Spleen (tissue), 11 donors: ENCODE data around the gene CSMD2. TPM values are rescaled to one million over a fixed set of nuclear protein-coding genes. Genes with fewer than 3 reads are reported as not detected.

Experiments used
- DNase-seq: peaks from one replicate; pipeline ENCODE4 v3.0.0-alpha.2; 2020
- H3K27ac ChIP-seq, 8 donors: fragments of 200-600 bp; sonication (generic) in 7 of 8; 1 replicate in 4 of 8; 2 replicates in 4 of 8; pipeline versions ENCODE4 v1.5.0 to v1.8.0; 2016 to 2021; ENCODE audit warnings: inconsistent platforms in 4 of 8, mild to moderate bottlenecking in 4 of 8, moderate library complexity in 1 of 8
- H3K27me3 ChIP-seq, 7 donors: fragments of 200-600 bp; sonication (generic) in 6 of 7; replicated peaks in 1 of 7; 1 replicate in 4 of 7; 2 replicates in 3 of 7; pipeline versions ENCODE4 v1.5.0 to v1.8.0; 2016 to 2021; ENCODE audit warnings: inconsistent platforms in 3 of 7, mild to moderate bottlenecking in 1 of 7
- H3K36me3 ChIP-seq, 6 donors: fragments of 200-600 bp; sonication (generic) in 5 of 6; 1 replicate in 4 of 6; 2 replicates in 2 of 6; pipeline versions ENCODE4 v1.5.0 to v1.8.0; 2016 to 2021; ENCODE audit warnings: inconsistent platforms in 2 of 6
- H3K4me1 ChIP-seq, 6 donors: fragments of 200-600 bp; sonication (generic) in 5 of 6; 1 replicate in 3 of 6; 2 replicates in 3 of 6; pipeline versions ENCODE4 v1.5.0 to v1.8.0; 2016 to 2021; ENCODE audit warnings: inconsistent platforms in 3 of 6
- H3K4me3 ChIP-seq, 8 donors: fragments of 200-600 bp; sonication (generic) in 7 of 8; 1 replicate in 4 of 8; 2 replicates in 4 of 8; pipeline versions ENCODE4 v1.5.0 to v1.8.0; 2016 to 2021; ENCODE audit warnings: inconsistent platforms in 4 of 8, mild to moderate bottlenecking in 4 of 8, moderate library complexity in 2 of 8
- H3K9me3 ChIP-seq, 8 donors: fragments of 200-600 bp; sonication (generic) in 7 of 8; 1 replicate in 4 of 8; 2 replicates in 4 of 8; pipeline versions ENCODE4 v1.5.0 to v1.8.0; 2016 to 2021; ENCODE audit warnings: inconsistent platforms in 4 of 8
- POLR2A ChIP-seq, 3 donors: fragments of 450-650 bp; IDR thresholded peaks; one replicate each; pipeline ENCODE4 v1.5.1; 2017; ENCODE audit warnings: antibody characterized with exemption in 3 of 3, mild to moderate bottlenecking in 1 of 3
- POLR2AphosphoS5 ChIP-seq, 3 donors: sonication (generic); formaldehyde crosslinking; IDR thresholded peaks; one replicate each; pipeline ENCODE4 v1.5.1; 2017; ENCODE audit warnings: antibody characterized with exemption in 3 of 3
- WGBS, 5 donors: extraction: QIAGEN DNeasy Blood & Tissue Kit in 3 of 5; methylation state at CpG; one replicate each; pipeline versions ENCODE4 v1.1.5 to v1.1.7; 2013 to 2018; 5-methylcytosine and 5-hydroxymethylcytosine counted together
- intact Hi-C: fragments of 100-400 bp; cut with DNase I; formaldehyde crosslinking; loops from one replicate; pipeline ENCODE4 v1.15.0; 2023; ENCODE audit warnings: low total_unique reads
- polyA plus RNA-seq, 3 donors: library from polyadenylated mRNA; stranded (reverse); fragments of 200-250 nt; gene quantifications; one replicate each; pipeline ENCODE4 v1.2.1, GENCODE V29; 2013
- total RNA-seq, 7 donors: library from RNA; depleted of rRNA in 3 of 7; stranded (reverse); fragments of >200 nt in 3 of 7; fragmentation: NEBNext Ultra II Directional in 4 of 7; extraction: Animal tissue kit (Norgen Biotek cat#: 25700) in 4 of 7; gene quantifications; one replicate each; pipeline versions ENCODE4 v1.1.0 to v1.2.1, GENCODE V29; 2016 to 2021
- TF ChIP-seq, protein P1 (sequence below), 11 experiments: fragments of 200-600 bp in 7 of 11; fragments of 450-650 bp in 4 of 11; sonication (generic) in 4 of 11; IDR thresholded peaks in 8 of 11; conservative IDR thresholded peaks in 3 of 11; 1 replicate in 7 of 11; 2 replicates in 4 of 11; pipeline versions ENCODE4 v1.4.0 to v1.8.0; 2016 to 2021; ENCODE audit warnings: antibody characterized with exemption in 11 of 11, inconsistent platforms in 4 of 11, mild to moderate bottlenecking in 1 of 11
- donor health status: healthy with polysubstance abuse.
- donor health status: DM: no; HTN: no; CAD: no; lungs with moderate emphysema.
- donor health status: DM: no; HTN: no; CAD: no.
- donor health status: Bipolar disorder and iron deficiency.
- donor health status: healthy.
- donor health status: DM: no; HTN: no; CAD: no.
- donor health status: DM: yes; HTN: yes; CAD: no.

The CSMD2 gene
- total and polyA plus RNA-seq, 10 donors: 0.12 to 2.7 (median 0.96) TPM

DNA sequence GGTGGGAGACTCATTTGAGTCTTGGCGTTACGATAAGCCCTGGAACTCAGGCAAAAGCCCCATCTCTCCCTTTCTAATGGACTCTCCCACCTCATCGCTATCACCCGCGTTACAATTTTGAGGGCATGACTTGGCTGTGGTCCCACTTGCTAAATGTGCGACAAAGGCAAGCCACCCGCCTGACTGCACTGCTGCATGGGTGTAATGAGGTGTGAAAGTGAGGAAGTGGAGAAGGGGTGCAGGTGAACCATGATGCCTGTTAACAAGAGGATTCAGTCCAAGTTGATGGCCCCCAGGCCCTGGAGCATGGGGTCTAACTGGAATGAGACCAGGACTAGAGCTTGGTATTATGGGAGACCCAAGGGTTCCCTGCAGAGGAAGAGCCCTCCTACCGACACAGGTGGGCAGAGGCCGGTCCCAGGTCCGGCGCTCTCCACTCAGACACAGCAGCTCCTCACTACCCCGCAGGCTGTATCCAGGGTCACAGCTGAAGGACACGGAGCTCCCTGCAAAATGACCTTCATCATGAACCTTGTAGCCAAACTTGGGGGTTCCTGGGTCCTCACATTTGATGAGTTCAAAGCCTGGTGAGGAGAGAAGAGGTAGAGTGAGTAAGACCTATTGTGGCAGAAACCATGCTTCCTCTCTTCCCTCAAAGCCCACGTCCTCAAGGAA is 466.5 kb downstream of the CSMD2 start:
- no peak for DNase-seq
- no peaks in the 10 kb centered on the region for H3K9me3 ChIP-seq
- no peak overlapping the region for H3K27ac ChIP-seq
- H3K27me3 ChIP-seq: peaks cover 0 to 34% (median 0%) of the 10 kb centered on the region in 7 donors
- WGBS, 5 donors: 85 to 89% (median 87%) methylated on average over 10 to 14 of the region's 14 CpGs
- intact Hi-C loops: no loop called here
- H3K36me3 ChIP-seq: no peaks in the 10 kb centered on the region
- H3K4me3 ChIP-seq: no peak overlapping the region
- no peaks in the 10 kb centered on the region for H3K4me1 ChIP-seq
- TF ChIP-seq POLR2AphosphoS5 (IDR thresholded peaks at IDR 0.05) (no peak), POLR2A (IDR thresholded peaks at IDR 0.05) (no peak)
- TF ChIP-seq, protein P1, sequence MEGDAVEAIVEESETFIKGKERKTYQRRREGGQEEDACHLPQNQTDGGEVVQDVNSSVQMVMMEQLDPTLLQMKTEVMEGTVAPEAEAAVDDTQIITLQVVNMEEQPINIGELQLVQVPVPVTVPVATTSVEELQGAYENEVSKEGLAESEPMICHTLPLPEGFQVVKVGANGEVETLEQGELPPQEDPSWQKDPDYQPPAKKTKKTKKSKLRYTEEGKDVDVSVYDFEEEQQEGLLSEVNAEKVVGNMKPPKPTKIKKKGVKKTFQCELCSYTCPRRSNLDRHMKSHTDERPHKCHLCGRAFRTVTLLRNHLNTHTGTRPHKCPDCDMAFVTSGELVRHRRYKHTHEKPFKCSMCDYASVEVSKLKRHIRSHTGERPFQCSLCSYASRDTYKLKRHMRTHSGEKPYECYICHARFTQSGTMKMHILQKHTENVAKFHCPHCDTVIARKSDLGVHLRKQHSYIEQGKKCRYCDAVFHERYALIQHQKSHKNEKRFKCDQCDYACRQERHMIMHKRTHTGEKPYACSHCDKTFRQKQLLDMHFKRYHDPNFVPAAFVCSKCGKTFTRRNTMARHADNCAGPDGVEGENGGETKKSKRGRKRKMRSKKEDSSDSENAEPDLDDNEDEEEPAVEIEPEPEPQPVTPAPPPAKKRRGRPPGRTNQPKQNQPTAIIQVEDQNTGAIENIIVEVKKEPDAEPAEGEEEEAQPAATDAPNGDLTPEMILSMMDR (IDR thresholded peaks at IDR 0.05 in 8 of 11, conservative IDR thresholded peaks at IDR 0.05 in 3 of 11): no peak

DNA sequence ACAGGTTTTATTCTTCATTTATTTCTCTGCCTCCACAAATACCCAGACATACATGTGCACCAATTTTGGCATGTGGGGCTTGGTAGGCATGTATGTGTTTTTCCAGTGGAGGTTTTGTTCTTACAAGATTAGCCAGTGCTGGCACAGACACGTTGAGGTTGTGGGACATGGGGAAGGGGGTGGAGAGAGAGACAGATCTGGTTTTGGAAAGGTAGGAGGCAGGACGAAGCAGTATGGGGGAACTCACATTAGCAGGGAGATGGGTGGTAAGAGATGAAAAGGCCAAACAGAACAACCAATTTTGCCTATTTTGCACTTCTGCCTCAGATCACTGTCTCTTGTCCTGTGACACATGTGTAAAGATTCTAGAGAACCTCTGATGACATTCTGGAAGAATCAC is 467.2 kb downstream of the CSMD2 start:
- Histone ChIP-seq H3K4me1 (no peaks in the 10 kb centered on the region), H3K36me3 (no peaks in the 10 kb centered on the region), H3K4me3 (no peak overlapping the region), H3K27me3 (peaks cover 0 to 35% (median 0%) of the 10 kb centered on the region in 7 donors), H3K9me3 (no peaks in the 10 kb centered on the region), H3K27ac (no peak overlapping the region)
- 67 to 82% (median 74%) methylated on average over 2 of the region's 2 CpGs for WGBS, 5 donors
- TF ChIP-seq POLR2AphosphoS5 (IDR thresholded peaks at IDR 0.05): no peak
- no peak for TF ChIP-seq POLR2A (IDR thresholded peaks at IDR 0.05)
- TF ChIP-seq, protein P1 (IDR thresholded peaks at IDR 0.05 in 8 of 11, conservative IDR thresholded peaks at IDR 0.05 in 3 of 11): no peak
- intact Hi-C loops: no loop called here
- DNase-seq: no peak

GRCh38 chr1:33696962-33697361 is 468.1 kb downstream of the CSMD2 start:
- H3K27me3 ChIP-seq: peaks cover 0 to 35% (median 0%) of the 10 kb centered on the region in 7 donors
- H3K4me3 ChIP-seq: no peak overlapping the region
- H3K36me3 ChIP-seq: no peaks in the 10 kb centered on the region
- no peak for TF ChIP-seq POLR2AphosphoS5 (IDR thresholded peaks at IDR 0.05)
- no peak for TF ChIP-seq POLR2A (IDR thresholded peaks at IDR 0.05)
- TF ChIP-seq, protein P1 (IDR thresholded peaks at IDR 0.05 in 8 of 11, conservative IDR thresholded peaks at IDR 0.05 in 3 of 11): no peak
- no peaks in the 10 kb centered on the region for H3K9me3 ChIP-seq
- H3K27ac ChIP-seq: no peak overlapping the region
- H3K4me1 ChIP-seq: no peaks in the 10 kb centered on the region
- WGBS, 5 donors: 80 to 88% (median 82%) methylated on average over 2 of the region's 2 CpGs
- no peak for DNase-seq
- intact Hi-C loops: no loop called here

DNA sequence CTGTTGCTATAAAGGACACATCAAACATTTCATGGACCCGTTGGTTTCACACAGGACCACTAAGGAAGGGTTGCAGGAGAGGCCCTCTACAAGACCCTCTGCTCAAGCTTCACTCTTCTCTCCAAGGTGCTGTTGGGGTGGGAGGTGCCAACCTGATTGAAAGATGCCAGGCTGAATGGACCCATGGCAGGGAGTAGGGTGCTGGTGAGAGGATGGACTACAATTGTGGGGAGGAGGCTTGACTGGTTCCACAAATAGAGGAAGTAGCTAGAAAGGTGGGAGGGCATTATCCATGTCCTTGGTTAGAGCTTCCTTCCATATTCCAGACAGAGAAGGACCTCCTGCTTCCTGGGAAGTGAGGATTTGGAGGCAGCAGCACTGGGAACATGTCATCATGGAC is 468.7 kb downstream of the CSMD2 start:
- Histone ChIP-seq H3K9me3 (no peaks in the 10 kb centered on the region), H3K4me1 (no peaks in the 10 kb centered on the region), H3K4me3 (no peak overlapping the region), H3K27ac (no peak overlapping the region), H3K36me3 (no peaks in the 10 kb centered on the region), H3K27me3 (peaks cover 0 to 39% (median 0%) of the 10 kb centered on the region in 7 donors)
- TF ChIP-seq POLR2A (IDR thresholded peaks at IDR 0.05) (no peak), POLR2AphosphoS5 (IDR thresholded peaks at IDR 0.05) (no peak)
- TF ChIP-seq, protein P1 (IDR thresholded peaks at IDR 0.05 in 8 of 11, conservative IDR thresholded peaks at IDR 0.05 in 3 of 11): no peak
- intact Hi-C loops: no loop called here
- no peak for DNase-seq
- WGBS, 5 donors: 70 to 92% (median 83%) methylated on average over 1 of the region's 1 CpG
